Endothelial cell (in vitro differentiated cells): ENCODE measurements around the gene ORM2. TPM values are rescaled to one million over a fixed set of nuclear protein-coding genes. Genes with fewer than 3 reads are reported as not detected.

Source experiments
- DNase-seq: peaks from one replicate; pipeline ENCODE4 v3.0.0; 2021; ENCODE audit warnings: low spot score
- H3K27ac Mint-ChIP-seq: one replicate; pipeline ENCODE4 v1.8.0; 2021; ENCODE audit warnings: mixed read lengths, inconsistent platforms; ENCODE audit not compliant: unreplicated experiment
- H3K27me3 Mint-ChIP-seq: one replicate; pipeline ENCODE4 v1.8.0; 2021; ENCODE audit warnings: mild to moderate bottlenecking, moderate library complexity, mixed read lengths, inconsistent platforms; ENCODE audit not compliant: unreplicated experiment
- H3K36me3 Mint-ChIP-seq: one replicate; pipeline ENCODE4 v1.8.0; 2021; ENCODE audit warnings: mild to moderate bottlenecking, low read depth, mixed read lengths, inconsistent platforms; ENCODE audit not compliant: unreplicated experiment
- H3K4me1 Mint-ChIP-seq: one replicate; pipeline ENCODE4 v1.8.0; 2021; ENCODE audit warnings: mild to moderate bottlenecking, mixed read lengths, inconsistent platforms; ENCODE audit not compliant: unreplicated experiment
- H3K4me3 Mint-ChIP-seq: one replicate; pipeline ENCODE4 v1.8.0; 2021; ENCODE audit warnings: mild to moderate bottlenecking, mixed read lengths, inconsistent platforms; ENCODE audit not compliant: unreplicated experiment
- H3K9me3 Mint-ChIP-seq: one replicate; pipeline ENCODE4 v1.8.0; 2021; ENCODE audit warnings: mixed read lengths, inconsistent platforms; ENCODE audit not compliant: unreplicated experiment
- CTCF ChIP-seq: fragments of 200-600 bp; sonication (generic); IDR thresholded peaks from one replicate; pipeline ENCODE4 v1.5.0; 2021; ENCODE audit warnings: antibody characterized with exemption; ENCODE audit not compliant: unreplicated experiment
- total RNA-seq: library from RNA; stranded (reverse); fragmentation: NEBNext Ultra II Directional; extraction: Animal tissue kit (Norgen Biotek cat#: 25700); gene quantifications from one replicate; pipeline ENCODE4 v1.2.1, GENCODE V29; 2021; ENCODE audit not compliant: unreplicated experiment

Gene ORM2
- total RNA-seq, 1 donor from 2014 or later: not detected

GRCh38 chr9:114342755-114343440 lies 13.2 kb downstream of the ORM2 start:
- Mint-ChIP-seq H3K4me3 (no peak overlapping the region), H3K4me1 (no peaks in the 10 kb centered on the region), H3K36me3 (peaks cover 61% of the 10 kb centered on the region), H3K9me3 (no peaks in the 10 kb centered on the region), H3K27me3 (peaks cover 1% of the 10 kb centered on the region), H3K27ac (no peak overlapping the region)
- no peak for DNase-seq
- TF ChIP-seq CTCF: no peak

GRCh38 chr9:114343471-114344187 lies 14.0 kb downstream of the ORM2 start:
- no peaks in the 10 kb centered on the region for H3K9me3 Mint-ChIP-seq
- no peaks in the 10 kb centered on the region for H3K4me1 Mint-ChIP-seq
- H3K27ac Mint-ChIP-seq: no peak overlapping the region
- peak overlapping the region; percentile 9 for H3K4me3 Mint-ChIP-seq
- no peak for TF ChIP-seq CTCF
- peaks cover 64% of the 10 kb centered on the region for H3K36me3 Mint-ChIP-seq
- DNase-seq: no peak
- peaks cover 1% of the 10 kb centered on the region for H3K27me3 Mint-ChIP-seq

- peak overlapping the region; percentile 9 for H3K4me3 Mint-ChIP-seq
Measured at GRCh38 chr9:114344188-114344566, 14.5 kb downstream of the ORM2 start.

GRCh38 chr9:114344692-114345091 lies 15.0 kb downstream of the ORM2 start:
- H3K36me3 Mint-ChIP-seq: peaks cover 65% of the 10 kb centered on the region
- no peak for DNase-seq
- peaks cover 2% of the 10 kb centered on the region for H3K27me3 Mint-ChIP-seq
- no peak for TF ChIP-seq CTCF
- H3K9me3 Mint-ChIP-seq: no peaks in the 10 kb centered on the region
- no peaks in the 10 kb centered on the region for H3K4me1 Mint-ChIP-seq
- peak overlapping the region; percentile 54 for H3K4me3 Mint-ChIP-seq
- H3K27ac Mint-ChIP-seq: no peak overlapping the region

More at GRCh38 chr9:114344188-114344566, 14.5 kb downstream of the ORM2 start:
- Mint-ChIP-seq H3K4me1 (no peaks in the 10 kb centered on the region), H3K27ac (no peak overlapping the region), H3K9me3 (no peaks in the 10 kb centered on the region), H3K27me3 (peaks cover 1% of the 10 kb centered on the region), H3K36me3 (peaks cover 65% of the 10 kb centered on the region)
- TF ChIP-seq CTCF: no peak
- no peak for DNase-seq

- Mint-ChIP-seq H3K27me3 (peaks cover 3% of the 10 kb centered on the region), H3K4me1 (no peaks in the 10 kb centered on the region)
- no peak for TF ChIP-seq CTCF
Measured at GRCh38 chr9:114345493-114346065, 15.9 kb downstream of the ORM2 start.

More at GRCh38 chr9:114345493-114346065, 15.9 kb downstream of the ORM2 start:
- H3K27ac Mint-ChIP-seq: no peak overlapping the region
- no peaks in the 10 kb centered on the region for H3K9me3 Mint-ChIP-seq
- DNase-seq: no peak
- H3K36me3 Mint-ChIP-seq: peaks cover 63% of the 10 kb centered on the region
- H3K4me3 Mint-ChIP-seq: no peak overlapping the region
